Measurements from ENCODE around the gene ARID2. TPM values are rescaled to one million over a fixed set of nuclear protein-coding genes. Genes with fewer than 3 reads are reported as not detected.

Gene ARID2
- total and polyA plus RNA-seq, 2 experiments from 2014 or later = 26.5 to 54.9 TPM

DNA sequence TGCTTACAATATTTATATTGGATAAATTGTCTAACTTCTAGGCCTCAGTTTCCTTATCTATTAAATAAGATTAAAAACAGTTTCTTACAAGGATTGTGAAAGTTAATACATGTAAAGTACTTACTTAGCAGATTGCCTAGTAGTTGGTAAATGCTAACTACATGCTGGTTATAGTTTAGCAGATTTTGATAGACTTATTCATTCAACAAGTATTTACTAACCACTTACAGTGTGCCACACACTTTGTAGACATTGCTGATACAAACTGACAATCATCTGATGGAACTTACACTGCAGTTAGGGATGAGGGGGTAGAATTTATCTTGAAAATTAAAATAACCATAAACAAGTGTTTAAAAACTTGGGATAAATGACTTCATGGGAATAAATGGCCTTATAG is 50.4 kb downstream of the ARID2 start:
- H3K9me2 ChIP-seq (ENCODE audit: insufficient read depth) = no peaks in the 10 kb centered on the region
- no peak for ATAC-seq
- peaks cover 95% of the 10 kb centered on the region for H3K79me2 ChIP-seq (replicated peaks; ENCODE audit: insufficient read depth)
- peaks cover 19% of the 10 kb centered on the region; the same call in 1 of the 2 replicates for H3K4me1 ChIP-seq (ENCODE audit: insufficient read depth)
- no peaks in the 10 kb centered on the region for H3K36me3 Mint-ChIP-seq (ENCODE audit: low read depth)
- H3K36me3 ChIP-seq (ENCODE audit: insufficient read depth) = no peaks in the 10 kb centered on the region
- no peak overlapping the region for H3K27ac Mint-ChIP-seq
- no peak overlapping the region for H2AFZ ChIP-seq
- no peak overlapping the region for H3K4me2 ChIP-seq
- no peak overlapping the region for H3K4me3 Mint-ChIP-seq
- no peaks in the 10 kb centered on the region for H3K9me3 Mint-ChIP-seq
- H3K4me1 Mint-ChIP-seq = peaks cover 33% of the 10 kb centered on the region
- H3K27me3 Mint-ChIP-seq (ENCODE audit: insufficient read depth, low read depth, poor library complexity) = no peaks in the 10 kb centered on the region
- no peak for DNase-seq (ENCODE audit: low spot score)
- no peak for TF ChIP-seq ZNF331 (CRISPR knock-in tag; IDR thresholded peaks at IDR 0.05; ENCODE audit: low read depth)
- no peak for TF ChIP-seq NANOG (IDR thresholded peaks at IDR 0.05; ENCODE audit: borderline replicate concordance)
- no peak for TF ChIP-seq CREB1 (CRISPR knock-in tag; IDR thresholded peaks at IDR 0.05; ENCODE audit: low read depth)
- TF ChIP-seq, protein P1, sequence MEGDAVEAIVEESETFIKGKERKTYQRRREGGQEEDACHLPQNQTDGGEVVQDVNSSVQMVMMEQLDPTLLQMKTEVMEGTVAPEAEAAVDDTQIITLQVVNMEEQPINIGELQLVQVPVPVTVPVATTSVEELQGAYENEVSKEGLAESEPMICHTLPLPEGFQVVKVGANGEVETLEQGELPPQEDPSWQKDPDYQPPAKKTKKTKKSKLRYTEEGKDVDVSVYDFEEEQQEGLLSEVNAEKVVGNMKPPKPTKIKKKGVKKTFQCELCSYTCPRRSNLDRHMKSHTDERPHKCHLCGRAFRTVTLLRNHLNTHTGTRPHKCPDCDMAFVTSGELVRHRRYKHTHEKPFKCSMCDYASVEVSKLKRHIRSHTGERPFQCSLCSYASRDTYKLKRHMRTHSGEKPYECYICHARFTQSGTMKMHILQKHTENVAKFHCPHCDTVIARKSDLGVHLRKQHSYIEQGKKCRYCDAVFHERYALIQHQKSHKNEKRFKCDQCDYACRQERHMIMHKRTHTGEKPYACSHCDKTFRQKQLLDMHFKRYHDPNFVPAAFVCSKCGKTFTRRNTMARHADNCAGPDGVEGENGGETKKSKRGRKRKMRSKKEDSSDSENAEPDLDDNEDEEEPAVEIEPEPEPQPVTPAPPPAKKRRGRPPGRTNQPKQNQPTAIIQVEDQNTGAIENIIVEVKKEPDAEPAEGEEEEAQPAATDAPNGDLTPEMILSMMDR (conservative IDR thresholded peaks at IDR 0.05; ENCODE audit: low read depth in 2 of 2) = no peak
- TF ChIP-seq POLR2AphosphoS5 (IDR thresholded peaks at IDR 0.05; ENCODE audit: low read depth) = no peak
- TF ChIP-seq, protein P2, sequence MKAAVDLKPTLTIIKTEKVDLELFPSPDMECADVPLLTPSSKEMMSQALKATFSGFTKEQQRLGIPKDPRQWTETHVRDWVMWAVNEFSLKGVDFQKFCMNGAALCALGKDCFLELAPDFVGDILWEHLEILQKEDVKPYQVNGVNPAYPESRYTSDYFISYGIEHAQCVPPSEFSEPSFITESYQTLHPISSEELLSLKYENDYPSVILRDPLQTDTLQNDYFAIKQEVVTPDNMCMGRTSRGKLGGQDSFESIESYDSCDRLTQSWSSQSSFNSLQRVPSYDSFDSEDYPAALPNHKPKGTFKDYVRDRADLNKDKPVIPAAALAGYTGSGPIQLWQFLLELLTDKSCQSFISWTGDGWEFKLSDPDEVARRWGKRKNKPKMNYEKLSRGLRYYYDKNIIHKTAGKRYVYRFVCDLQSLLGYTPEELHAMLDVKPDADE (IDR thresholded peaks at IDR 0.05) = no peak
- TF ChIP-seq, protein P3, sequence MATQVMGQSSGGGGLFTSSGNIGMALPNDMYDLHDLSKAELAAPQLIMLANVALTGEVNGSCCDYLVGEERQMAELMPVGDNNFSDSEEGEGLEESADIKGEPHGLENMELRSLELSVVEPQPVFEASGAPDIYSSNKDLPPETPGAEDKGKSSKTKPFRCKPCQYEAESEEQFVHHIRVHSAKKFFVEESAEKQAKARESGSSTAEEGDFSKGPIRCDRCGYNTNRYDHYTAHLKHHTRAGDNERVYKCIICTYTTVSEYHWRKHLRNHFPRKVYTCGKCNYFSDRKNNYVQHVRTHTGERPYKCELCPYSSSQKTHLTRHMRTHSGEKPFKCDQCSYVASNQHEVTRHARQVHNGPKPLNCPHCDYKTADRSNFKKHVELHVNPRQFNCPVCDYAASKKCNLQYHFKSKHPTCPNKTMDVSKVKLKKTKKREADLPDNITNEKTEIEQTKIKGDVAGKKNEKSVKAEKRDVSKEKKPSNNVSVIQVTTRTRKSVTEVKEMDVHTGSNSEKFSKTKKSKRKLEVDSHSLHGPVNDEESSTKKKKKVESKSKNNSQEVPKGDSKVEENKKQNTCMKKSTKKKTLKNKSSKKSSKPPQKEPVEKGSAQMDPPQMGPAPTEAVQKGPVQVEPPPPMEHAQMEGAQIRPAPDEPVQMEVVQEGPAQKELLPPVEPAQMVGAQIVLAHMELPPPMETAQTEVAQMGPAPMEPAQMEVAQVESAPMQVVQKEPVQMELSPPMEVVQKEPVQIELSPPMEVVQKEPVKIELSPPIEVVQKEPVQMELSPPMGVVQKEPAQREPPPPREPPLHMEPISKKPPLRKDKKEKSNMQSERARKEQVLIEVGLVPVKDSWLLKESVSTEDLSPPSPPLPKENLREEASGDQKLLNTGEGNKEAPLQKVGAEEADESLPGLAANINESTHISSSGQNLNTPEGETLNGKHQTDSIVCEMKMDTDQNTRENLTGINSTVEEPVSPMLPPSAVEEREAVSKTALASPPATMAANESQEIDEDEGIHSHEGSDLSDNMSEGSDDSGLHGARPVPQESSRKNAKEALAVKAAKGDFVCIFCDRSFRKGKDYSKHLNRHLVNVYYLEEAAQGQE (IDR thresholded peaks at IDR 0.05; ENCODE audit: unreplicated experiment) = no peak
- no peak for TF ChIP-seq EZH2phosphoT487 (IDR thresholded peaks at IDR 0.05; ENCODE audit: unreplicated experiment)
- no peak for TF ChIP-seq ZNF114 (CRISPR knock-in tag; IDR thresholded peaks at IDR 0.05)
- no peak for TF ChIP-seq STAT1 (IDR thresholded peaks at IDR 0.05; ENCODE audit: unreplicated experiment)
- no peak for TF ChIP-seq JUNB (IDR thresholded peaks at IDR 0.05; ENCODE audit: unreplicated experiment)
- TF ChIP-seq EZH2 (IDR thresholded peaks at IDR 0.05; ENCODE audit: low read depth, unreplicated experiment) = no peak
- TF ChIP-seq, protein P4, sequence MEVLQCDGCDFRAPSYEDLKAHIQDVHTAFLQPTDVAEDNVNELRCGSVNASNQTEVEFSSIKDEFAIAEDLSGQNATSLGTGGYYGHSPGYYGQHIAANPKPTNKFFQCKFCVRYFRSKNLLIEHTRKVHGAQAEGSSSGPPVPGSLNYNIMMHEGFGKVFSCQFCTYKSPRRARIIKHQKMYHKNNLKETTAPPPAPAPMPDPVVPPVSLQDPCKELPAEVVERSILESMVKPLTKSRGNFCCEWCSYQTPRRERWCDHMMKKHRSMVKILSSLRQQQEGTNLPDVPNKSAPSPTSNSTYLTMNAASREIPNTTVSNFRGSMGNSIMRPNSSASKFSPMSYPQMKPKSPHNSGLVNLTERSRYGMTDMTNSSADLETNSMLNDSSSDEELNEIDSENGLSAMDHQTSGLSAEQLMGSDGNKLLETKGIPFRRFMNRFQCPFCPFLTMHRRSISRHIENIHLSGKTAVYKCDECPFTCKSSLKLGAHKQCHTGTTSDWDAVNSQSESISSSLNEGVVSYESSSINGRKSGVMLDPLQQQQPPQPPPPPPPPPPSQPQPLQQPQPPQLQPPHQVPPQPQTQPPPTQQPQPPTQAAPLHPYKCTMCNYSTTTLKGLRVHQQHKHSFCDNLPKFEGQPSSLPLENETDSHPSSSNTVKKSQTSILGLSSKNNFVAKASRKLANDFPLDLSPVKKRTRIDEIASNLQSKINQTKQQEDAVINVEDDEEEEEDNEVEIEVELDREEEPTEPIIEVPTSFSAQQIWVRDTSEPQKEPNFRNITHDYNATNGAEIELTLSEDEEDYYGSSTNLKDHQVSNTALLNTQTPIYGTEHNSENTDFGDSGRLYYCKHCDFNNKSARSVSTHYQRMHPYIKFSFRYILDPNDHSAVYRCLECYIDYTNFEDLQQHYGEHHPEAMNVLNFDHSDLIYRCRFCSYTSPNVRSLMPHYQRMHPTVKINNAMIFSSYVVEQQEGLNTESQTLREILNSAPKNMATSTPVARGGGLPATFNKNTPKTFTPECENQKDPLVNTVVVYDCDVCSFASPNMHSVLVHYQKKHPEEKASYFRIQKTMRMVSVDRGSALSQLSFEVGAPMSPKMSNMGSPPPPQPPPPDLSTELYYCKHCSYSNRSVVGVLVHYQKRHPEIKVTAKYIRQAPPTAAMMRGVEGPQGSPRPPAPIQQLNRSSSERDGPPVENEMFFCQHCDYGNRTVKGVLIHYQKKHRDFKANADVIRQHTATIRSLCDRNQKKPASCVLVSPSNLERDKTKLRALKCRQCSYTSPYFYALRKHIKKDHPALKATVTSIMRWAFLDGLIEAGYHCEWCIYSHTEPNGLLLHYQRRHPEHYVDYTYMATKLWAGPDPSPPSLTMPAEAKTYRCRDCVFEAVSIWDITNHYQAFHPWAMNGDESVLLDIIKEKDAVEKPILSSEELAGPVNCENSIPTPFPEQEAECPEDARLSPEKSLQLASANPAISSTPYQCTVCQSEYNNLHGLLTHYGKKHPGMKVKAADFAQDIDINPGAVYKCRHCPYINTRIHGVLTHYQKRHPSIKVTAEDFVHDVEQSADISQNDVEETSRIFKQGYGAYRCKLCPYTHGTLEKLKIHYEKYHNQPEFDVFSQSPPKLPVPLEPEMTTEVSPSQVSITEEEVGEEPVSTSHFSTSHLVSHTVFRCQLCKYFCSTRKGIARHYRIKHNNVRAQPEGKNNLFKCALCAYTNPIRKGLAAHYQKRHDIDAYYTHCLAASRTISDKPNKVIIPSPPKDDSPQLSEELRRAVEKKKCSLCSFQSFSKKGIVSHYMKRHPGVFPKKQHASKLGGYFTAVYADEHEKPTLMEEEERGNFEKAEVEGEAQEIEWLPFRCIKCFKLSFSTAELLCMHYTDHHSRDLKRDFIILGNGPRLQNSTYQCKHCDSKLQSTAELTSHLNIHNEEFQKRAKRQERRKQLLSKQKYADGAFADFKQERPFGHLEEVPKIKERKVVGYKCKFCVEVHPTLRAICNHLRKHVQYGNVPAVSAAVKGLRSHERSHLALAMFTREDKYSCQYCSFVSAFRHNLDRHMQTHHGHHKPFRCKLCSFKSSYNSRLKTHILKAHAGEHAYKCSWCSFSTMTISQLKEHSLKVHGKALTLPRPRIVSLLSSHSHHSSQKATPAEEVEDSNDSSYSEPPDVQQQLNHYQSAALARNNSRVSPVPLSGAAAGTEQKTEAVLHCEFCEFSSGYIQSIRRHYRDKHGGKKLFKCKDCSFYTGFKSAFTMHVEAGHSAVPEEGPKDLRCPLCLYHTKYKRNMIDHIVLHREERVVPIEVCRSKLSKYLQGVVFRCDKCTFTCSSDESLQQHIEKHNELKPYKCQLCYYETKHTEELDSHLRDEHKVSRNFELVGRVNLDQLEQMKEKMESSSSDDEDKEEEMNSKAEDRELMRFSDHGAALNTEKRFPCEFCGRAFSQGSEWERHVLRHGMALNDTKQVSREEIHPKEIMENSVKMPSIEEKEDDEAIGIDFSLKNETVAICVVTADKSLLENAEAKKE (CRISPR knock-in tag; IDR thresholded peaks at IDR 0.05) = no peak
- no peak overlapping the region for H3K27ac ChIP-seq (ENCODE audit: low read depth)
- H3K4me3 ChIP-seq = no peak overlapping the region
- H3K27me3 ChIP-seq (ENCODE audit: insufficient read depth) = no peaks in the 10 kb centered on the region
- peaks cover 35% of the 10 kb centered on the region for H4K20me1 ChIP-seq (replicated peaks; ENCODE audit: insufficient read depth)
- H3F3A ChIP-seq (replicated peaks; ENCODE audit: low read depth) = no peaks in the 10 kb centered on the region
